H1 (cell line): ENCODE data around the gene GLUL. TPM values are rescaled to one million over a fixed set of nuclear protein-coding genes. Genes with fewer than 3 reads are reported as not detected.

Experiments used
- CTCF ChIA-PET: fragments of 300-600 bp; sonication (Branson Sonifier 250); formaldehyde crosslinking; loops from one replicate; lab custom pipeline; 2021; ENCODE audit not compliant: partially characterized antibody; lab: Charles Lee
- POLR2A ChIA-PET: fragments of 300-600 bp; sonication (Branson Sonifier 250); formaldehyde crosslinking; loops from one replicate; lab custom pipeline; 2021; ENCODE audit warnings: inconsistent platforms; ENCODE audit not compliant: partially characterized antibody; lab: Charles Lee
- DNase-seq, 2 experiments: peaks; one replicate each; pipeline versions ENCODE4 v3.0.0 to v3.0.0-alpha.2; 2010 to 2022; ENCODE audit warnings: low spot score in 2 of 2, low read depth in 1 of 2, mixed read lengths in 1 of 2
- FAIRE-seq: peaks from 2 replicates; lab custom pipeline; 2011; peaks lifted over from hg19 to GRCh38; lab: Jason Lieb, UNC
- H2AFZ ChIP-seq: 2 replicates; pipeline ENCODE4 v1.8.1; 2012; ENCODE audit warnings: low read length, inconsistent platforms
- H2AK5ac ChIP-seq: 2 replicates; pipeline ENCODE4 v1.6.1; 2013; ENCODE audit warnings: low read depth, low read length
- H2BK120ac ChIP-seq: replicated peaks from 2 replicates; pipeline ENCODE3; 2013; ENCODE audit warnings: low read depth, low read length, inconsistent platforms
- H2BK12ac ChIP-seq: 2 replicates; pipeline ENCODE4 v1.6.1; 2013; ENCODE audit warnings: low read depth, low read length
- H2BK15ac ChIP-seq: 2 replicates; pipeline ENCODE4 v1.6.1; 2013; ENCODE audit warnings: low read length
- H2BK20ac ChIP-seq: 2 replicates; pipeline ENCODE4 v1.6.1; 2013; ENCODE audit warnings: low read length
- H2BK5ac ChIP-seq: 2 replicates; pipeline ENCODE4 v1.6.1; 2013; ENCODE audit warnings: low read depth, low read length
- H3K14ac ChIP-seq: 2 replicates; pipeline ENCODE4 v1.6.1; 2013; ENCODE audit warnings: inconsistent platforms; ENCODE audit not compliant: insufficient read length
- H3K18ac ChIP-seq: 2 replicates; pipeline ENCODE4 v1.6.1; 2013; ENCODE audit warnings: low read length; ENCODE audit errors: extremely low read depth
- H3K23ac ChIP-seq: 2 replicates; pipeline ENCODE4 v1.6.1; 2013; ENCODE audit warnings: inconsistent platforms; ENCODE audit not compliant: insufficient read length
- H3K23me2 ChIP-seq: 2 replicates; pipeline ENCODE4 v1.6.1; 2013; ENCODE audit warnings: low read depth, low read length
- H3K27ac ChIP-seq: 2 replicates; pipeline ENCODE4 v1.6.1; 2011; ENCODE audit warnings: low read depth, low read length, inconsistent platforms
- H3K27me3 ChIP-seq, 4 experiments: replicated peaks in 1 of 4; 1 replicate in 1 of 4; 2 replicates in 3 of 4; pipeline versions ENCODE4 v1.6.1 to v1.8.1; 2011 to 2013; ENCODE audit warnings: low read length in 3 of 4, mild to moderate bottlenecking in 3 of 4, inconsistent platforms in 2 of 4, mixed read lengths in 2 of 4, moderate library complexity in 1 of 4; ENCODE audit not compliant: control insufficient read depth in 3 of 4, insufficient read depth in 3 of 4; ENCODE audit errors: extremely low read depth in 1 of 4
- H3K36me3 ChIP-seq, 4 experiments: 2 replicates each; pipeline versions ENCODE4 v1.6.1 to v1.8.1; 2011 to 2013; ENCODE audit warnings: mild to moderate bottlenecking in 4 of 4, low read length in 3 of 4, moderate library complexity in 2 of 4, control low read depth in 1 of 4, inconsistent platforms in 1 of 4; ENCODE audit not compliant: insufficient read depth in 4 of 4, control insufficient read depth in 2 of 4
- H3K4ac ChIP-seq: replicated peaks from 2 replicates; pipeline ENCODE3; 2013; ENCODE audit warnings: low read length, low read depth, mixed read lengths, inconsistent platforms; ENCODE audit not compliant: insufficient read length
- H3K4me1 ChIP-seq, 4 experiments: replicated peaks in 1 of 4; 1 replicate in 1 of 4; 2 replicates in 3 of 4; pipeline versions ENCODE4 v1.6.1 to v1.8.1; 2011 to 2013; ENCODE audit warnings: low read length in 3 of 4, inconsistent platforms in 2 of 4, mixed read lengths in 1 of 4; ENCODE audit not compliant: insufficient read depth in 4 of 4, control insufficient read depth in 3 of 4
- H3K4me2 ChIP-seq, 2 experiments: 2 replicates each; pipeline versions ENCODE4 v1.6.1 to v1.8.1; 2011 to 2013; ENCODE audit warnings: low read depth in 2 of 2, low read length in 2 of 2, control low read depth in 1 of 2, inconsistent platforms in 1 of 2, mild to moderate bottlenecking in 1 of 2; ENCODE audit not compliant: insufficient read depth in 1 of 2
- H3K4me3 ChIP-seq, 4 experiments: fragments of 200-600, 300-600 bp in 1 of 4; sonication (generic), shearing (Covaris generic), sonication (Bioruptor Twin) in 1 of 4; 2 replicates each; pipeline versions ENCODE4 v1.5.1 to v1.8.1; 2011 to 2016; ENCODE audit warnings: low read length in 4 of 4, low read depth in 3 of 4, control low read depth in 2 of 4, inconsistent platforms in 2 of 4, mild to moderate bottlenecking in 2 of 4, mixed read lengths in 1 of 4, moderate library complexity in 1 of 4; ENCODE audit not compliant: insufficient read depth in 2 of 4; ENCODE audit errors: extremely low read depth in 1 of 4
- H3K56ac ChIP-seq: replicated peaks from 2 replicates; pipeline ENCODE3; 2013; ENCODE audit warnings: low read depth, mild to moderate bottlenecking, mixed read lengths, low read length, inconsistent platforms; ENCODE audit not compliant: insufficient read length
- H3K79me1 ChIP-seq: 2 replicates; pipeline ENCODE4 v1.6.1; 2013; ENCODE audit warnings: low read depth, low read length, control low read depth
- H3K79me2 ChIP-seq, 2 experiments: 2 replicates each; pipeline versions ENCODE4 v1.6.1 to v1.8.1; 2012 to 2013; ENCODE audit warnings: low read length in 2 of 2, mild to moderate bottlenecking in 2 of 2, inconsistent platforms in 1 of 2; ENCODE audit not compliant: insufficient read depth in 2 of 2, control insufficient read depth in 1 of 2
- H3K9ac ChIP-seq, 4 experiments: replicated peaks in 1 of 4; 1 replicate in 1 of 4; 2 replicates in 3 of 4; pipeline versions ENCODE4 v1.6.1 to v1.8.1; 2011 to 2013; ENCODE audit warnings: low read depth in 3 of 4, low read length in 3 of 4, control low read depth in 2 of 4, mild to moderate bottlenecking in 2 of 4, moderate library complexity in 2 of 4, inconsistent platforms in 1 of 4; ENCODE audit errors: extremely low read depth in 1 of 4
- H3K9me3 ChIP-seq, 2 experiments: 2 replicates each; pipeline versions ENCODE4 v1.6.1 to v1.8.1; 2012 to 2013; ENCODE audit warnings: mild to moderate bottlenecking in 2 of 2, moderate library complexity in 2 of 2, control low read depth in 1 of 2, inconsistent platforms in 1 of 2, low read depth in 1 of 2, low read length in 1 of 2, mixed read lengths in 1 of 2; ENCODE audit not compliant: insufficient read depth in 2 of 2
- H4K20me1 ChIP-seq, 2 experiments: replicated peaks in 1 of 2; 2 replicates each; pipeline versions ENCODE3 to v1.8.1; 2011 to 2013; ENCODE audit warnings: inconsistent platforms in 2 of 2, low read length in 2 of 2, mild to moderate bottlenecking in 1 of 2; ENCODE audit not compliant: insufficient read depth in 2 of 2, control insufficient read depth in 1 of 2
- H4K5ac ChIP-seq: 2 replicates; pipeline ENCODE4 v1.6.1; 2013; ENCODE audit warnings: low read length, low read depth, mixed read lengths, inconsistent platforms; ENCODE audit not compliant: insufficient read length
- H4K8ac ChIP-seq: 2 replicates; pipeline ENCODE4 v1.8.0; 2013; ENCODE audit warnings: mild to moderate bottlenecking, moderate library complexity, low read length, inconsistent platforms; ENCODE audit not compliant: insufficient read depth; ENCODE audit errors: extremely low read depth
- H4K91ac ChIP-seq: replicated peaks from 2 replicates; pipeline ENCODE3; 2013; ENCODE audit warnings: low read length, mixed read lengths, inconsistent platforms; ENCODE audit not compliant: insufficient read length
- FOSL1 ChIP-seq: IDR thresholded peaks from 2 replicates; pipeline ENCODE4 v1.6.1; 2011; ENCODE audit warnings: mild to moderate bottlenecking, low read depth, low read length, moderate library complexity; ENCODE audit not compliant: insufficient read depth
- POLR2A ChIP-seq, 2 experiments: IDR thresholded peaks; 1 replicate in 1 of 2; 2 replicates in 1 of 2; pipeline ENCODE4 v1.6.1; 2011; ENCODE audit warnings: low read depth in 2 of 2, low read length in 2 of 2, mild to moderate bottlenecking in 2 of 2; ENCODE audit errors: control extremely low read depth in 1 of 2
- SUZ12 ChIP-seq: fragments of 200-600 bp; sonication (generic); IDR thresholded peaks from 2 replicates; pipeline ENCODE4 v1.6.1; 2012; ENCODE audit warnings: mild to moderate bottlenecking, inconsistent platforms, low read length, moderate library complexity, mixed read lengths
- TEAD4 ChIP-seq: IDR thresholded peaks from 2 replicates; pipeline ENCODE4 v1.6.1; 2012; ENCODE audit warnings: low read depth, low read length, inconsistent platforms, mixed read lengths
- WGBS, 2 experiments: shearing (Covaris generic) in 1 of 2; methylation state at CpG; one replicate each; pipeline versions ENCODE4 v1.1.6 to v1.1.7; 2013 to 2015; ENCODE audit warnings: low lambda C conversion rate in 2 of 2, mixed read lengths in 2 of 2, inconsistent platforms in 1 of 2, low coverage in 1 of 2, missing lambda C conversion rate in 1 of 2; ENCODE audit not compliant: insufficient replicate concordance in 2 of 2, insufficient coverage in 1 of 2, insufficient read length in 1 of 2; ENCODE audit errors: extremely low coverage in 1 of 2, missing lambda C conversion rate in 1 of 2; 5-methylcytosine and 5-hydroxymethylcytosine counted together
- polyA plus RNA-seq, 7 experiments: library from polyadenylated mRNA; depleted of rRNA in 3 of 7; stranded (reverse) in 5 of 7; unstranded in 2 of 7; fragments of >200 nt in 5 of 7; fragments of 200-250 nt in 2 of 7; gene quantifications; 1 replicate in 5 of 7; 2 replicates in 1 of 7; 4 replicates in 1 of 7; pipeline versions ENCODE4 v1.2.1 to v1.2.3, GENCODE V29; 2011 to 2013; ENCODE audit warnings: missing spikeins in 2 of 7, mixed read lengths in 2 of 7
- total RNA-seq: library from RNA; stranded (reverse); fragmentation: NEBNext Ultra II Directional; extraction: Animal tissue kit (Norgen Biotek cat#: 25700); gene quantifications from 2 replicates; pipeline ENCODE4 v1.2.1, GENCODE V29; 2021

GLUL gene
- total and polyA plus RNA-seq, 2 of the 8 experiments (the other 6 are each of a cell fraction or from before 2014, with no cell fraction given), result 261 to 453 TPM

- WGBS, 2 experiments, result 89% methylated on average over 7 of the region's 7 CpGs; no CpG with 5 or more reads in 1 of the 2 experiments
- H2AFZ ChIP-seq, result no peak overlapping the region
Measured at GRCh38 chr1:182426442-182427430, 35.1 kb upstream of the GLUL start.

More at GRCh38 chr1:182426442-182427430, 35.1 kb upstream of the GLUL start:
- DNase-seq (no peak), FAIRE-seq (no peak)
- Histone ChIP-seq H2BK15ac (no peak overlapping the region), H4K8ac (no peak overlapping the region), H2BK20ac (no peak overlapping the region), H2AK5ac (no peak overlapping the region), H3K4ac (no peak overlapping the region), H4K20me1 (no peaks in the 10 kb centered on the region), H3K79me2 (no peaks in the 10 kb centered on the region), H2BK120ac (no peak overlapping the region), H3K23me2 (no peaks in the 10 kb centered on the region), H3K23ac (no peak overlapping the region), H3K4me3 (no peak overlapping the region), H4K5ac (no peak overlapping the region), H3K18ac (no peak overlapping the region), H3K4me2 (no peak overlapping the region), H2BK5ac (no peak overlapping the region), H3K79me1 (no peaks in the 10 kb centered on the region), H3K9ac (no peak overlapping the region), H3K4me1 (no peaks in the 10 kb centered on the region), H3K36me3 (no peaks in the 10 kb centered on the region), H3K14ac (no peak overlapping the region), H3K56ac (no peak overlapping the region), H4K91ac (no peak overlapping the region), H3K27me3 (no peaks in the 10 kb centered on the region), H2BK12ac (no peak overlapping the region), H3K9me3 (no peaks in the 10 kb centered on the region), H3K27ac (no peak overlapping the region)
- TF ChIP-seq SUZ12, result no peak
- no peak for TF ChIP-seq FOSL1
- TF ChIP-seq POLR2A (IDR thresholded peaks at IDR 0.05; ENCODE audit: control extremely low read depth in 1 of 2, low read depth in 2 of 2, low read length in 2 of 2), result no peak
- no peak for TF ChIP-seq TEAD4
- POLR2A ChIA-PET, result no interaction called here
- CTCF ChIA-PET, result interaction anchor here (0.6 to 0.9 kb wide), 2 partner anchors 22 to 353 kb away, joined by 3 read pairs; no protein-coding TSS in a partner anchor
